HG03103 (cell line): ENCODE measurements around the gene ROR1.

Source experiments
- ATAC-seq: cut with Tn5 transposase; IDR thresholded peaks from one replicate; pipeline ENCODE4 v1.9.1; 2021; ENCODE audit warnings: low read depth; ENCODE audit not compliant: unreplicated experiment

The ROR1 gene

DNA sequence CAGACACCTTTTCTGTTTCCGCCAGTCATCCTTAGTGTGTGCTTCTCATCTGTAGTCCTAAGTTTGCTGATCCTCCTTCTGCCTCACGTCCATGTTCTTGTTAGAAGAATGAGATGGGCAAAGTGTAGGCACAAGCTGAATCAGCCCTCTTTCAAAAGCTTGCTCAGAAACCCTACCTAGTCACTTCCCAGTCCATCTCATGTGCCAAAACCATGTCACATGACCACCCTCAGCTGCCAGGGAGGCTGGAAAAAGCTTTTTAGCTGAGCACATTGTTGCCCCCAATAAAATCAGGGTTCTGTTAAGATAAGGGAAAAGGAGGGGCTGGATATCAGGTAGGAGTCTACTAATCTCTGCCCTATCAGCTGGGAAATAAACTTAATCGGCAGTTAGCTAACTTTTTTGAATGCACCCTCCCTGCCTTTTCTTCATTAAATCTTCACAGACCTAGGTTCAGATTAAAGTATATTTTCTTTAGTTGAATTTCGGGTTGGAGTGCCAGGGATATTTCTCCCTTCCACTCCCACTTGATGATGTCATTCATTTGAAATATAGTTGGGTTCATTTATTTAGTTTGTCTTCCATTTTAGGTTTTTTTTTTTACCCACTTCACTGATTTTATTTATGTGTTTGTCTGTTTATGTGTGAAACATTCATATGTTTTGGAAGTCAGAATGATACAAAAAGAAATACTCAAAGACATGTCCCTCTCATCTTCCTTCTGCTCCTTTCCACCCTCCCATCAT, 129.2 kb downstream of the ROR1 start:
- ATAC-seq: no peak

DNA sequence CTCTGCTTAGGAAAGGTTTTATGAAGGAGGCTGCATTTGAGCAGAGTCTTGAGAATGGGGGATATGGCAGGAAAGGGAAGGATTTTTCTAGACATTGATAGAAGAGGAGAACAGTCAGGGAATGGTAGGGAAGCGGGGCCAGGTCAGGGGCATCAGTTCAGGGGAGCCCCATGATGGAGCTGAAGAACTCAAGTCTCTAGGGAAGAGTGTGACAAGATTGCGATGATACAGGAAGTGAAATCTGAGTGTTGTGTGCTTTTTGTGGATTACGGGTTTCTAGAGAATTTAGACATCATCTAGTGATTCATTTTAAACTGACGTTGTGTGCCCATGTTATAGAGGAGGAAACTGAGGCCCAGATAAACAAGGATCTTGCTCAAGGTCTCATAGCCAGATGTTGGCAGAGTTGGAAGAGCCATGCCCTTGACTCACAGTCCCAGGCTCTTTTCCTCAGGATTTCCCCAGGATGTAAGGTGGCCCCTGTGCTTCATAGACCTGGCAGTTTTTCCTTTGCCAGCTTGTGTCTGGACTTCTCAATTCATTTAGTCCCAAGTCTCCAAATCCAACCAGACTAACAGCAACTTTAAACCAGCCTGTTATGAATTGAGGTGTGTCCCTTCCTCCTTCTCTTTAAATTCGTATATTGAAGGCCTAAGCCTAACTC, 130.3 kb downstream of the ROR1 start:
- no peak for ATAC-seq

DNA sequence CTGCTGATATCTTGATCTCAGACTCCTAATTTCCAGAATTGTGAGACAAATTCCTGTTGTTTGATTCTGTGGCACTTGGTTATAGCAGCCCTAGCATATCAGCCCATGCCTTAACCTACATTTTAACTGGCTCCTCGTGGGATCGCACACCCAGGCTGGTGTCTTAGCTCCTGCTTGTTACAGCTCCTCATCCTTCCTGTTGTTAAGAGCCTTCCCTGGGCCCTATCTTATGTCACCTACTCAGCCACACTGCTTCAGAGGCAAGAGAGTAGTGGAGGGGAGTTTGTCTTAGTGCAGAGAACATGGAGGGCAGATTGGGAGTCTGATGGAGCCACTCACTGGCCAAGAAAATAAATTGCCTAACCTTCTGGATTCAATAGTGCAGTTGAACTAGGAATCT, 131.0 kb downstream of the ROR1 start:
- no peak for ATAC-seq

DNA sequence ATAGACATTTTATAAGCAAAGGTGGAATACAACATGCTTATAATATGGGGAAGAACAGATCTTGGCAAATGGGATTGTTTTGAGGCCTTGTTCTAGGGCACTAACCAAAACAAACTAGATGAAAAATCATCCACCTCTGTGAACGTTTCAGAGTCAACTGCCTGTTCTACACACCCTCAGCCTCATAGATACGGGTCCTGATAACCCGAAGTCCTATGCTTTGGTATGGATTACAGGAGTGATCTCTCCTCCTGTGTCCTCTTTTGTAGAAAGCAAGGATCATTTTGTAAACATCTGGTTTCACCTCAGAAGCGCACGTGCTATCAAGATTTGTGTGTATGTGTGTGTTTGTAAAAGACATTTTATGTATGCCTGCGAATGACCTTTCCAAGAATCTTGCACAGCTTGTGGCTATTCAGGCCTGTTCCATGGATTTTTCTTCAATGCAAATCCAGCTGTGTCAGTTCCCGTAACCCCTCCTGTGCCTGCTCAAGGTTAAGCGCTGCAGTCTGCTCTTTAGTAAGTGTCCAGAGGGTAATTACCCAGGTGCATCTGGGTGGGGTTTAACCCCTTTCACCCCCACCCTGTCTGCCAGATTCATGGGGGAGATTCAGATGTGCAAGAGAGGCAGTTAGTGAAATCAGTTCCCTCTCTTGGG, 132.4 kb downstream of the ROR1 start:
- no peak for ATAC-seq

DNA sequence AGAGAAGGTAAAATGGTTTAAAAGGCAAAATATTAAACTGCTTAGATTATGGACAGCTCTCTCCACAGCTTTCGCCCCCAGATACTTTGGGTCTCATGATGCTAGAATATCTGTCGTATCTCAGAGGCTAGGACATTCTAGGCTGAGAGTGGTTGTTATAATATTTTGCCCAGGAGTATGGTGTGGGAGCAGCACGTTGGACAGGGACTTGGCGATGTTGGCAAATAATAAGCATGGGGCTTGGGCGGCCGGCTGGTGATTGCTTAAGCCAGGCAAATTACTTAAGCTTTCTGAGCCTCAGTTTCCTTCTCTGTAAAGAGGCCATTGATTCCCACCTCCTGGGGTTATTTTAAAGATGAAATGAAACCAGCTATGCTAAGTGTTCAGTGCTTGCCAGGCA, 133.2 kb downstream of the ROR1 start:
- ATAC-seq: no peak

DNA sequence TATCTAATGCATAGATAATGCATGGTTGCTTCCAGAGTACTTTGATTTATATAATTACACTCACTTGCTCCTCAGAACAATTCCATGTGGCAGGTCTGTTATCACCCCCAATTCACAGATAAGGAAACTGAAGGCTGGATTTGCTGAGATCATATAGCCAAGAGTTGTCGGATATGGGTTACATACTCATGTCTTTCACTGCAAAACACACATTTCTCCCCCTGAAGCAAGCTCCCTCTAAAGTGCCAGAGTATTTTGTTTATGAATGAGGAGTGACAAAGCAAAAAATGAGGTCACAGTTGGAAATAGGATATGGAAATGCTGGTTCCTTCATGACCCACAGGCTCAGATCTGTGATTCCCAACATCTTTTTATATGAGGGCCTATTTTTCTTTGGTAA, 134.2 kb downstream of the ROR1 start:
- no peak for ATAC-seq

DNA sequence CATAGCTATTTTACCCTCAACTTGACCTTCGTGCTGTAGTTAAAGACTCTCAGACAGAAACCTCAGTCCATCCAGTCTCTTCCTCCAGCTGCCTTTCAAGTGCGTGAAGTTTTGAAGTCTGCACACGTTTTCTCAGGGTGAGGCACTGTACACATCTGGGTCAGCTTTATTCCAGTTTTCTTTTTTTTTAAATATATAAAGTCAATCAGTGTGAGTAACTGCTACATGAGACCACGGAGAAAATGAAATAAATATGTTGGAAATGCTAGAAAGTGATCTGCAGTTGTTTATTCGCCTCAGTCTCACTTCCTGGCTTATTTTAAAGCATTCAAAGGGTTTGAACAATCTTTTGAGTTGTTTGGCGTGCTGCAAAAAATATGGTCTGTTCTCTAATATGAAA, 135.7 kb downstream of the ROR1 start:
- no peak for ATAC-seq

DNA sequence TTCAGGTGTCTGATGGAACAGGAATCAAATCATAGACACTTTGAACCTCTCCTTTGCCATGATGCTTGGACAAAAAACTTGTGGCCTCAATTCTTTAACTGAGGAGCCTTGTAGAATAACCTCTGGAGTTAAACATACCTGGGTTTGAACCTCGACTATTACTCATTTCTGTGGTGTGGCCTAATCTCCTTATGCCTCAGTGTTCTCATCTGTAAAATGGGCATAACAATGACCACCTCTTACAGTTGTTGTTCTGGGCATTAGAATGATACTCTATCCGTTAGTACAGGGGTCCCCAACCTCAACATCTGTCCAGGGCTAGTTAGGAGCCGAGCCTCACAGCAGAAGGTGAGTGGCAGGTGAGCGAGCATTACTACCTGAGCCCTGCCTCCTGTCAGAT, 137.2 kb downstream of the ROR1 start:
- no peak for ATAC-seq

DNA sequence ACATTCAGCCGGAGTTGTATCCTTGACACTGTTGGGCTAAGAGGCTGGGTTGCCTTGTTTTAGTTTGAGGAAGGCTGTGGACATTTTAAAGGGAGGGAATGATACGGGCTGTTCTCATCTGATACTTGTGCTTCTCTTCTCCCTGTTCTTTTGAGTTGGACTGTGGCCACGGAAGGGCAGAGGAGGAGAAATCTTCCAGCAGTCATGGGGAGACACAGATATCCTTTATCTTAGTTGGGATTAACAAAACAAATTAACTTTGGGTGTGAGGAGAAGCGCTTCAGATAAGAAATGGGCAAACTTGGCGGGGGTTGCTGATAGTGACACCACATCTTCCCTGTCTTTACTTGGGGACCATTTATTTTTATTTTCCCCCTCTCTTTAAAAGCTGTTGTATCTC, 138.8 kb downstream of the ROR1 start:
- no peak for ATAC-seq

DNA sequence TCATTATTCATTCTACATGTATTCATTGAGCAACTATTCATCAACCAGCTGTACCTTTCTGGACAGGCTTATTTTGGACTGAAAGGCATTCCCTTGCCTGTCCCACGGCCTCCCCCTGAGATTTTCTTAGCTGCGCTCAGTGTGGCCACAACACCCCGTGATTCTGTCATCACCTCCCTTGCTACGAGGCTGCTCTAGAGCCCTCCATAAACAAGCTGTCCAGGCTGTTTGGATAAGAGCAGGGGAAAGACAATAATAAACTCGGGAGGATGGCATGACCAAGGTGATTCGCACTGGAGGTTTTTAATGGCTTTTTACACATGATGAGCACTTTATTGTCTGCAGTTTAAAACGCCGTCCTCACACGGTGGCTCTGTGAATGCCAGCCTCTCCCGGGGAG, 139.7 kb downstream of the ROR1 start:
- ATAC-seq: no peak

DNA sequence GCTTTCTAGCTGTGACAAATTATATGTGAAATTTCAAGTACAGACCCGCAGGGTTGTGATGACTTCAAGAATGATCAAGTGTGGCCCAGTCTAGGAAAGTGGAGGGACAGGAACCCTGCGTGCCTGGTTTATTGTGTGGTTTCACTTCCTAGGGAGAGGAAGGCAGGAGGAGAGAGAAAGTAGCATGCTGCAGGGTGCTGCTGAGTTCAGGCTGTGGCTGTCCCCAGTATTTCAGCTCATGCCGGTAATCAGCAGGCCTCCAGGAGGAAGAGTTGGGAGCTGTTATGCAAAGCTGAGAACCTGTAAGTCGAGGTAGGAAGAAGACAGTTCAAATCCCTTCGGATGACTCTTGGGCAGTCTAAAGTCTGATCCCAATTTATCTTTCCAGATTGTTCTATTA, 140.4 kb downstream of the ROR1 start:
- ATAC-seq: no peak

DNA sequence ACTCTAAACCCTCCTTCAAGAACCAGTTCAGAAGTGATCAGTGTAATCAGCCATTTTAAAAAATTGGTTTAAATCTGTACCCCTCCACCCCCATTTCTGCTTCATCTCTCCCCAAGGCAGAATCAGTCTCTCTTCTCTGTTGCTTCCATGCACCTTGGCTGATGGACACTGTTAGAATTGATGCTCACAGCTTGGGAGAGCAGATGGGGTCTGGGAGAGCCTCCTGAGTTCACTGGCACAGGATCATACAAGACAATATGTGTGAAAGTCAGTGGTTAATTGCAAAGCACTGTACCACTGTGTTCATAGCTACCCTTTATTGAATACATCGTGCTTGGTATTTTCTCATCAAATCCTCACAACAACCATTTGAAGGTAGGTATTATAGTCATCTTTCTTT, 140.9 kb downstream of the ROR1 start:
- ATAC-seq: no peak

DNA sequence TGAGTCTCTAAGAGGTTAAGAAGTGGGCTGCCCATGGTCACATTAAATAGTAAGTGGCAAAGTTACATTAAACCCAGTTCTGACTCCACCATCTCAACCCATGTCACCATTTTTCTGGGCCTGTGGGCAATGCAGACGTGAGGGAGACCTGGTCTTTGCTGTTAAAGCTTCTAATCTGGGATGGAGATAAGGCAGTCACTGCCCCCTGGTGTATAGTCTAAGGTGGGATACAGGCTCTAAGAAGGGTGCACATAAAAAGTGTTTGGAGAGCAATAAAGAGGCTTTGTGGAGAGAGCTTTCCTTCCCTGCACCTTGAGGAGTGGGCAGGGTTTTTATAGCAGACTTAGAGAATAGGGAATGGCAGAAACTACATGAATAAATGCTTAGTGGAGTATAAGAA, 141.3 kb downstream of the ROR1 start:
- no peak for ATAC-seq

DNA sequence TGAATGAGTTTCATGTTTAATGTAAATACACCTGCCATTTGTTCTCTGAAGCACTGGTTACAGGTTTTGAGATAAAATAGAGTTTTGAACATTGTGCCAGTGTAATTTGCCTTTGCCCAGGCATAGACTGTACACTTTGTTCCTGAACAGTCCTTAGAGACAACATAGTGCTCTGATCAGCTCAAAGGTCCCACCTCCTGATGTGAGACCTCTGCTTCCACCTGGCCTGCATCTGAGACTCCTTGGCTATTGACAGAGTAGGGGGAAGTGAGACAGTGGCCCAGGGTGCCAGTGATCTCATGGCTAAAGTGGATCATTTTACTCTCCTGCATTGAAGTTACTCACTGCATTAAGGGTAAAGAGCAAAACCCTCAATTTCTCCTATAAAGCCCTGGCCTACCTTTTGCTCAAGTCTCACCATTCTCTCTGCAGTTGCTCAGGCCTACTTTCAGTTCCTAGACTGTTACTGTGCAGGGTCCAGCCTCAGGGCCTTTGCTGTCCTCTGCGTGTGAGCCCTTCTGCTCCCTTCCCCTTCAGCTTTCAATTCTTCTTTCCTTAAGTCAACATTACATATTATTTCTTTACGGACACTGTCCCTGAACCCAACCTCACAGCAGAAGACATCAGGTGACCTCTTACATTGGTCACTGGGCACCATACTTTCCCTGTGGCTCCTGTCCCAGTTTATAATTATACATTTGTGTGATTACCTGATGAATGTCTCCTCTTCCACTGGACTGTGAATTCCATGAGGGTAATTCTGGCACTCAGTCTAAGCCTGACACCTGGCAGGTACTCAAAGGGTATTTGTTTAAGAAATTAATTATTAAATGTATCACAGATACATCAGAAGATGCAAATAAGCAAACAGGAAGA, 142.9 kb downstream of the ROR1 start:
- no peak for ATAC-seq

DNA sequence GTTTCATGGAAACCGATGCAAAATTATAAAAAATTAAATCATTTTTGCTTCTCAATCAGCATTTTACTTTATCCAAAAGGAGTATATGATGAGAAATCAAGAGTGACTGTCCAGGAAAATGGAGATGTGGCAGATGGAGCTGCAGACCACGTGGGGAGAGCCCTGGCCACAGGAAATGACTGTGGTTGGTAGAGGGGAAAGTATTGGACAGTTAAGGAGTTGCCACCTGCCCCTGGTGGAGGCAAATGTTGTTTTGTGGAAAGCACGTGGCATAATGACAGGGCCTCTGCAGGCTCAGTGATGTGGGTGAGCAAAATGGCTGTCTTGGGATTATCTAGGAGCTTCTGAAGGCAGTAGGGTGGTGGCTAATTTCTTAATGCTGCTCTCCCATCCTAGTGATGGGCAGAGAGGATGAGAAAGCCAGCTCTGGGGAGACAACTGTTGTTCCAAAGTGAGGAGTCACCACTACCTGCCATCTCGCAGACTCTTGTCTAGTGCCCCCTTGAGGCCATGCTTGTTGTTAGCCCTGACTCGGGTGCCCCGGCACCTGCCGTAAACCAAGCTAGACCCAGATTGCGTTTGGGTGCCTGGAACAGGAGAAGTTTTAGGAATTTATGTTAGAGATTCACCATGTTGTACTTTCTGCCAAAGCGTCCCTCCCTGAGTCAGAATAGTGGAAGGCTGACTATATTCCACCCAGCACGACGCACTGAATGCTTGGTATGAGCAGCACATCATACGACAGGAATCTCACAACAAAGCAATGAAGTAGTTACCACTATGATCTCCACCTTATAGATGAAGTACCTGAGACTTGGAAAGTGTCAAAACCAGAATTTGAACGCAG, 144.0 kb downstream of the ROR1 start:
- ATAC-seq: no peak

DNA sequence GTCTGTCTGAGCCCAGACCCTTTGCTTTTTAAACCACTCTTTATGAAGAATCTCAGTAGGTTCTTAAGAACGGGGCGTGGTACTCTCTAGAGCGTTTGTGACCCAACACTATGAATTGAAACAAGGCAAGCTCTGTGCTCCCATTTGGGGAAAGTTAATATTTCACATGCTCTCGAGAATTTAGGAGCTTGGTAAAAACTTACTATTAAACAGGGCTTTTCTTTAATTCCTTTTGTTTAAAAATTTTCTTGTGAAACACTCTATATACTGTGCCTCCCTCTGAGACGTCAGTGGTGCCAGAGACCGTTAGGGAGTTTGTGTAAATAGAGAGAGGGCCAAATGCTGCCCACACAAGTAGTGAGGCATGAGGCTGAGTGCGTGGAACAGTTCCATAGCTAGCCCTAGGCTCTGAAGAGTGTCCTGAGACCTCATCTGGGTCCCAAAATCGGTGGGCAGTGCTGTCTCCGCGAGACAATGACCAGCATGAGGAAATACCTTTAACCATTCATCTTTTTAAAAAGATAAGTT, 144.7 kb downstream of the ROR1 start:
- ATAC-seq: no peak

DNA sequence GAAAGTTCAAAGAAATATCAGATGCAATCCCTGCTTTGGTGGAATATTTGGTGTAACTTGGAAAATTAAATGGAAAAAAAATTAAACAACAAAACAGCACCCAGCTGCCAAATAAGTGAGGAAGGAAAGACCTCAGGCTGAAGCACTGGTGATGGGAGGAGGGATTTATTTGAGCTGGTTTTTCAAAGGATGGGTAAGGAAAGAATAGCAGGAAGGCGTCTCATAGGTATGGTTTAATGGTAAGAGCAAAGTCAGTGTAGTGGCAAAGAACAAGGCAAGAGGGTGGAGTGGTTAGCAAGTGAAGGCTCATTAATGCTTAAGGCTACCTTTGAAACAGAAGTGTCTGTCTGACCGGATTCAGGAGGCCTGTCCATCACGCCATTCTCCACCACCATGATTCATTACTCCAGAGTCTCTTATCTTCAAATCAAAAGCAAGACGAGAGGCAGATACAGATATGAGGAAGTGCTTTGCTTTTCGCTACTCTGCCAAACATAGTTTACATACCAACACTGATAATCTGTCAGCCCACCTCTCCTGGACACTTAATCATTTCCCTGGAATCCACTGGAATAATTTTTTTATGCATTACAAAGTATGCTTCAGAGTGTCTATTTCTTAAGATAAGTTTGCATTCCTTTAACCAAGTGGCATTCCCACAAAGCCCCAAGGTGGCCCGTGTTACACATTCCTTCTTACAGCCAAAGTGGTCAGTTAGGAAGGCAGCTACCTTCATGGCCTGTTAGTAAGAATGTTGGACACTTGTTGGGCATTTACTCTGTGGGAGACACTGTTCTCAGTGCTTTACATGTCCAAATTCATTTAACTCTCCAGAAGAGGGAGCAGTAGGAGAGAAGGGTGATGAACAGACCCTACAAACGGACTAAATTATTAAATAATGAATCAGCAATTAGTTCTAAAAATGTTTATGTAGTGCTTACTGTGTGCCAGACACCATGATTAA, 146.6 kb downstream of the ROR1 start:
- no peak for ATAC-seq

DNA sequence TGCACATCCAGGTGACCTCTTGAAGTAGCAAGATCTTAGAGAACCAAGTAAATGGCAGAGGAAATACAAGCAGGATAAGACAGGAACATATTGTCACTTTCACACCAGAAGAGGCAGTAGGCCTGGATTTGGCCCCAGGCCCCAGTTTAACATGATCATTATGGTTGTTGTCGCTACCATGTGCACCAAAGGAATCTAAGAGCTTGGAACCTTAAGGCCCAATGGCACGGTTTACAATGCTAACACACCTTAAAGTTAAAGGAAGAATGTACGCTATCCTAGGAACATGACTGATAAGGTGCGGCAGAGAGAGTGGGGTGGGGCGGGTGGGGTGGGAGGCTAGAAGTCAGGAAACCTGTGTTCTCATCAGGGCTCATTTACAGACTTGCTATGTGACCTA, 147.5 kb downstream of the ROR1 start:
- ATAC-seq: no peak

DNA sequence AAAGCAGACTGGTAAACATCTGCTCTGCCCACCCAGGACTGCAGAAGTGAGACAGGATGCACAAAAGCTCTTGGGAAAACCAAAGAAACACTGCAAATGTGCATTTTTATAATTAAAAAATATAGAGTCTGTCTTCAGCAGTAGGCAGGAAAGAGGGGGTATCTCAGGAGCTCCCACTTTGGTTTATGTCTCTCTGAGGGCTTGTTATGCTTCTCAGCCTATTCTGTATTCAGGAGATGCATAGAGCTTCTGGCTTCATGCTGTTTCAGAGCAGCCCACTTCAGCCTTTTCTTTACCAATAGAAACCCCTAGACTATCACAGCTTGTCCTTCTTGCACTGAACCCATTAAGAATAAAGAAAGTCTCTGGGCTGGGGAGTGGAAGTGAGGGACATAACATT, 148.0 kb downstream of the ROR1 start:
- ATAC-seq: no peak
